Smooth muscle cell of the brain vasculature (primary cell): ENCODE measurements around the gene ZFP1.

Source experiments
- DNase-seq: peaks from one replicate; pipeline ENCODE4 v3.0.0-alpha.2; 2012; ENCODE audit warnings: low read depth, low spot score

Gene ZFP1

GRCh38 chr16:75148311-75149195 is at the start of gene ZFP1:
ZFP1 (plus strand) TSS chr16:75148524; CDS start chr16:75152952, 4,428 bp downstream.
- DNase-seq: peak; percentile 82

DNA sequence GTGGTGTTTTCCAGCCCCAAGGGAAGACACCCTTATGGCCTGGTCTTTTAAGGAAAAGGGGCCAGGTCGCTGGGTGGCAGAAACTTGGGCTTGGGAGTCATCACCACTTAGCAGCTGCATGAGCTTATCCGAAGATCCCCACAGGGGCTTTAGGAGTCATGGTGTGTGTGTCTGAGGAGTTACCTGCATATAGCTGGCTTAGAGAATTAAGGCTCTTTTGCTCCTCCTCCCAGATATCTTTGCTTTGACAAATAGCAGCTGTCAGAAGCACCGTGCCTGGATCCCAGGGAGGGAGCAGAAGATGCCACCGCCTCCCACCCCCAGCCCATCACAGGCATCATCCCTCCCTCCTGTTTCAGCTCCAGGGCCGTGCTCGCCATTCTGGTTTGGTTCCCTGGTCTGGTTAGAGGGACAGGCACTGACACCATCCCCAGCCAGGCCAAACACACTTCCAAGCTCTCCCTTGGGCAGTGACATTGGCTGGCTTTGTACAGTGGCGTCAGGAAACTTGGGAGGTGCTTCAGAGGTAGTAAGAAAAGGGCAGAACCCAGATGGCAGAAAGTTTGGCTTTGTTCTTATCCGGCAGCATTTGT is 49.2 kb upstream of the ZFP1 start:
- no peak for DNase-seq

DNA sequence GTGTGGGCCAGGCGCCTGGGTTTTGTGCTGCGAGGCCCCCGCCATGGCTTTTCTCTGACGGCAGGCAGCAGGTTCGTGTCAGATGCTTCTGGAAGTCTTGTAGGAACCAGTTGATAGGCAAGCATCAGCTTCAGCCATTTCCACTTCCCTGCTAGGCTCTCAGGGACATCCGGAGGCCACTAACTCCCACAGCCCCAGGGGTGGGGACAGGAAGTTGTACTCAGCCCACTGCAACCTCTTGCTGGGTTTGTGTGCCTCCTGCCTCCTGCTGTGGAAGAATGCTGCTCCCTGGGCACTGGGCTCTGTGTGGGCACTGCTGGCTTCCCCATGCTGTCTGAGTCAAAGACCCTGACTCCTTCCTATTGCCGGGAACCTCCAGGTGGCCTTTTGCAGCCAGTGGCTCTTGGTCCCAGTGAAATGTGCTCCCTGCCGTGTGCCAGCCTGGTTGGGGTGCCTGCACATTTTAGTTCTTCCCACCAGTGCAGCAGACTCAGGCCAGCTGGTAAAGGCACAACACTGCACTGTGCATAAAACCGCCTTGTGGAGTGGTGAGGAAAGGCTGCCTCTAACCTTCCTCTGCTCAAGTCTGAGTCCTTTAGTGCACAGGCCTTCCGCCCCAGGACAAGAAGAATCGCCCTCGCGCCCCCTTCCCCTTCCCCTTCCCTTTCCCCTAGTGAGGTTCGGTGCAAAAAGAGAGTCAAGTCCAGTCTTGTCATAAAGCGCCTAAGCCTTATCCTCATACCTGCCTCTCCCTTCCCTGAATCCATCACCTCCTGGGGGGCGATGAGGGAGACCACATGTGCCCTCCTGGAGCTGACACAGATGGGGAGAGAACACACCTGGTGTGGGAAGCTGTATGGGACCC is 48.4 kb upstream of the ZFP1 start:
- no peak for DNase-seq

GRCh38 chr16:75100603-75100990 is 47.7 kb upstream of the ZFP1 start:
- DNase-seq: no peak

GRCh38 chr16:75101635-75102034 is 46.7 kb upstream of the ZFP1 start:
- no peak for DNase-seq

- no peak for DNase-seq
Measured at GRCh38 chr16:75102595-75102994, 45.7 kb upstream of the ZFP1 start.

DNA sequence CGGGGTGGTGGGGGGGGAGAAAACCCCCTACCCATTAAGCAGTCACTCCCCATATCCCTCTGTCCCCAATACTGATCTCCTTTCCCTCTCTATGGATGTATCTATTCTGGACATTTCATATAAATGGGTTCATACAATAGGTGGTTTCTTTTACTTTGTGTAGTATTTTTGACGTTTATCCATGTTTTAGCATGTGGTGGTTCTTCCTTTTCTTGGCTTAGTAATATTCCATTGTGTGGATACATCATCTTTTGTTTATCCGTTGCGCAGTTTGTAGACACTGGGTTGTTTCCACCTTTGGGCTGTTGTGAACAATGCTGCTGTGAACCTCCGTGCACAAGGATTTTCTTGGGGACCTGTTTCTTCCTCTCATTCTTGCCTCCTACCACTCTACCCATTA is 44.3 kb upstream of the ZFP1 start:
- no peak for DNase-seq

DNA sequence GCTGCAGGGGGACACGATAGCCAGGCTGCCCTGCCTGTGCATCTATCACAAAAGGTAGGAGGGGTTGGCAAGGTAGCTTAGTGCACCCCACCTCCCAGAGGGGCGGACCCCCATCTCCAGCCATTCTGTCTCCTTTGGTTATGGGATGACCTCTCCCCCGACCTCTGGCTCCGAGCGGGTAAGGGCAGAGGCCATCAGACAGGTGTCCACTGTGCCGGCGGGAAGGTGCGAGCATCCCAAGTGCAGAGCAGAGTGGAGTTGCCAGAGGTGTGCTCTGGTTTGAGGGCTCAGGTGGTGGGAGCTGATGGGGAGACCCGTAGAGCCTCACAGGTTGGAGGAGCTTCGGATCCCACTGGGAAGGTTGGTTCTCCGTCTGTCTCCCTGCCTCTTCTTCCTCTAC is 43.5 kb upstream of the ZFP1 start:
- DNase-seq: no peak

GRCh38 chr16:75105306-75106061 is 42.8 kb upstream of the ZFP1 start:
- DNase-seq: no peak

- DNase-seq: no peak
Measured at GRCh38 chr16:75106351-75107274, 41.7 kb upstream of the ZFP1 start.

DNA sequence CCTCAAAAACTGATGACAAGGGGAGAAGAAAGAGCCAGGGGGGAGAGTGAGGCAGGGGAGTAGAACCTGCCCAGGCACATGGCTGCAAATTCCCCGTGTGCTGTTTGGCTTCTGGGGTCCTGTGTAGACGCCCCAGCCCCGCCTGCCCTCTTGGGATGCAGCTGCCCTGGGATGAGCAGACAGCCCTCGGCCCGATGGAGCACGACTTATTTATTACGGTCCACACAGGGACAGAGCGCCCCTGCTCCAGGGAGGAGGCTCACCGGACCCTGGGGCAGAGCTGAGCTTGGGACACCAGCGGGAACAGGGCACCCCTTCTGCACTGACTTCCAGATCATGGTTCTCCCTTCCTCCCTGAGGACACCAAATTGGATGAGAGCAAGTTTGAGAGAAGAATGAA is 40.8 kb upstream of the ZFP1 start:
- no peak for DNase-seq

DNA sequence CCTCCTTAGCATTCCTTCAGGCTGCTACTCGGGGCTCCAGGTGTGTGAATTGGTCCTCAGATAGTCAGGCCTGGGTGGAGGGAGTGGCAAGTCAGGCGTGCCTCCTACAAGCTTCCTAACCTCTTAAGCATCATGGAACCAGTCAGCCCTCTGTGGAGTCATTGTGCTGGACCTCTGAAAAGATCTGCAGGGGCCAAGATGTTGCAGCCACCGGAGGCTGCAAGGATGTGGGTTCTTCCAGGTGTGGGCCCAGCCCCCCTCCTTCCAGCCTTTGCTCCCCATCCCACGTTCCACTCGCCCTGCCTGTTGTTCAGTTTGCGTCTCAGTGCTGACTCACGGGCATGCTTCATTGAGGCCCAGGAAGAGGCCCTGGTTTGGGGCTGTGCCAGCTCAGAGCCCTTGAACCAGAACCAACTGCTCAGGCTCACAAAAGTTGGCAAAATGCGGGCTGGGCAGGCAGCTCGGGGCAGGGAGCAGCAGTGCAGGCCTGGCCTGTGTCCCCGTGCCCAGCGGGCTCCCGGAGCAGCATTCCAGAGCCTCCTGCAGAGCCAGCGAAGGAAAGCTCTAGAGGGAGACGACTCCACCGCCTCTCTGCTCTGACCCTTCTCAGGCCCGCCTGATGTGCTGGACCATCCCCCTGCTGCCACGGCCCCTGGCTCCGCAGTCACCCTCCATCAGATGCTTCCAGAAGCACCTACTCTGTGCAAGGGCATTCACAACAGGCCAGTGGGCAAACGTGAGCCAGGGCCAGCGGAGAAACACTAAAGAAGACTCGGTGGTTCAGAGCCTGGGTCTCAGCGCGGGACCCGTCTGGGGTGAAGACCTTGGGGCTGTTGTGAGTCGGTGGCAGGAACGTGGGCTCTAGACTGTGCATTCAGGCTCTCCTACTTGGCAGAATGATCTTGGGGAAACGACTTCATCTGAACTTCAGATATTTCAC is 39.3 kb upstream of the ZFP1 start:
- DNase-seq: peak; percentile 76

- DNase-seq: no peak
Measured at GRCh38 chr16:75109732-75110243, 38.5 kb upstream of the ZFP1 start.

DNA sequence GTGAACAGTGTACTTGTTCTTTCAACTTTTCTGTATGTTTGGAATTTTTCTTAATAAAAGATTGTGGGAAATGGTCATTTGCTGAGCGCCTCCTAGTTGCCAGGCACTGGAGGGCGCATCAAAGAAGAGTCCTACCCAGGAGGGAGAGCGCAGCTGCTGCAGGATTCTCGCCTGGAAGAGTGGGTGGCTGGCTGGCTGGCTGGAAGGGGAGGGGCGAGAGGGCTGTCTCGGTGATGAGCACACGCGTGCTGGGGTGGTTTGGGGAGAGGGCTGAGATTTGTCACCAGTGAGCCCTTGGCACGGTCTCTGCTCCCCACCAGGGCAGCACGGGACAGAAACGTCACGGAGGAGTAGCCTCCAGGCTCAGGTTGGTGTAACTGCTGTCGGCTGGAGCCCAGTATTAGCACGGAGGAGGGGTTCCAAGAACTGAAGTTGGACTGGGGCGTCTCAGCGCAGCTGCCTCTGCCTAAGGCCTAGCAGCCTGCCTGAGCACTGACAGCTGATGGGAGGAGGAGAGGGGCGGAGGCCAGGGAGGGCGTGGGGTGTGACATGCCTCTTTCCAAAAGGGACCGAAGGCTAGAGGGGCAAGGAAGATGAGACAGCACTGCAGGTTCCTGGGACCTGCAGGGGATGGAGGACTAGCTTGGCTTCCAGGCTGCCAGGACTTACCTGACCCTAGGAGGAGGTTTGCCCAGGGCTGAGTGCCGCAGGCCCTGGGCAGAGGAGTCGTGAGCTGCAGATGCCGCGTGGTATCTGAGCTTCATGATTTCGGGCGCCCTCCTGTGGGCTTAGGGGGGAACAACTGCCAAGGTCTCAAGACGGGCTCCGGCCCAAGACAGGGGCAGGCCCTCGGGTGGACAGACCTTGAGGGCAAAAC is 37.4 kb upstream of the ZFP1 start:
- DNase-seq: peak; percentile 84

- DNase-seq: no peak
Measured at GRCh38 chr16:75111514-75111940, 36.8 kb upstream of the ZFP1 start.

DNA sequence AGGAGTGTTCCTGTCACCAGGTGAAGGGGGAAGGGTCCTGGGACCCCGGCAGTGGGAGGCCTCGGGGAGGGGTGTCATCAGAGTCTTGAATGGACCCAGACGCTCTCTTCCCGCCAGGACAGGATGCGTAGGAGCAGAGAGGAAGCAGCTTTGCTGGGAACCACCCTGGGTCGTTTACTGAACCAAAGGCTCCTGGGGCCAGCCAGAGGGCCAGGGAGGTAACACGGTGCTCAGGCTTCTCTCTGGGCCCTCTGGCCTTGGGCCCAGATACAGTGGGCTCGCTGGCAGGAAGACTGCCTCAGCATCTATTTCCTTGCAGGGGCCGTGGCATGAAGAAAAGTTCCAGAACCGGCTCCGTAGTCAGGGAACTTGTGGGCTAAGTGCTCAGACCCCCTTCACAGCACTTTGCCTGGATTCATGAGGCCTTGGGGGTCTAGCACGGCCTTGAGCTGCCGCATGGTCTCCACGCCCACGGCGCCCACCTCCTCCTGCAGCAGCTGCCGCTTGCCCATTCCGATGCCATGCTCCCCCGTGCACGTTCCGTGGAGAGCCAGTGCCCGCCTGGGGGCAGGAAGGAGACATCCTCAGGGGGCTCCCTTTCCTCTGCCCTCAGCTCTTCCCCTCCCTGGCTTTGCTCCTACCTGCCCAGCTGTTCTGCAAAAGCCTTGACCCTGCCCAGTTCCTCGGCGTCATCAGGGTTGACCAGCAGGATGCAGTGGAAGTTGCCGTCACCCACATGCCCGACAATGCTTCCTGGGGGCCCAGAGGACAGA is 36.2 kb upstream of the ZFP1 start:
- DNase-seq: no peak
